Frontal cortex (tissue), 4 donors: ENCODE data around the gene STUB1. TPM values are rescaled to one million over a fixed set of nuclear protein-coding genes. Genes with fewer than 3 reads are reported as not detected.

Experiments used
- DNase-seq, 2 donors: peaks; one replicate each; pipeline ENCODE4 v3.0.0; 2012; ENCODE audit warnings: low spot score in 2 of 2
- FAIRE-seq: peaks from 2 replicates; lab custom pipeline; 2012; peaks lifted over from hg19 to GRCh38; lab: Jason Lieb, UNC
- total RNA-seq: library from RNA; depleted of rRNA; stranded (reverse); fragments of >200 nt; gene quantifications from one replicate; pipeline ENCODE4 v1.2.3, GENCODE V29; 2014
- donor health status: control.
- donor health status: control.
- donor health status: control.

STUB1 gene
- total RNA-seq, 1 donor from 2014 or later = 77.5 TPM

GRCh38 chr16:642189-643049, 37.8 kb upstream of the STUB1 start:
- no peak for FAIRE-seq
- DNase-seq = peak; percentile 74 to 75

- FAIRE-seq (no peak), DNase-seq (no peak)
Measured at GRCh38 chr16:643050-643368, 37.2 kb upstream of the STUB1 start.

- DNase-seq (no peak), FAIRE-seq (no peak)
Measured at GRCh38 chr16:644556-644955, 35.7 kb upstream of the STUB1 start.

GRCh38 chr16:645852-646678, 34.1 kb upstream of the STUB1 start:
- FAIRE-seq (no peak), DNase-seq (no peak)

- DNase-seq (no peak), FAIRE-seq (no peak)
Measured at GRCh38 chr16:646679-647172, 33.5 kb upstream of the STUB1 start.

GRCh38 chr16:647173-647902, 32.9 kb upstream of the STUB1 start:
- DNase-seq (no peak), FAIRE-seq (no peak)

GRCh38 chr16:648071-648780, 32.0 kb upstream of the STUB1 start:
- FAIRE-seq (no peak), DNase-seq (peak in 1 of 2 donors; percentile 55)

GRCh38 chr16:648781-649589, 31.2 kb upstream of the STUB1 start, which contains the start of gene WDR90:
WDR90 (plus strand) TSS chr16:649365; CDS start chr16:649417, 52 bp downstream.
- FAIRE-seq (no peak), DNase-seq (peak; percentile 100)

- no peak for FAIRE-seq
- DNase-seq = peak in 1 of 2 donors; percentile 63
Measured at GRCh38 chr16:649631-650030, 30.6 kb upstream of the STUB1 start.

- DNase-seq (no peak), FAIRE-seq (no peak)
Measured at GRCh38 chr16:651844-652243, 28.4 kb upstream of the STUB1 start.

GRCh38 chr16:652454-653305, 27.5 kb upstream of the STUB1 start:
- no peak for DNase-seq
- no peak for FAIRE-seq

GRCh38 chr16:654034-654433, 26.2 kb upstream of the STUB1 start:
- DNase-seq (no peak), FAIRE-seq (no peak)

- DNase-seq (no peak), FAIRE-seq (no peak)
Measured at GRCh38 chr16:657487-657886, 22.7 kb upstream of the STUB1 start.

- no peak for FAIRE-seq
- DNase-seq = no peak
Measured at GRCh38 chr16:658679-659571, 21.3 kb upstream of the STUB1 start.

GRCh38 chr16:659618-660017, 20.6 kb upstream of the STUB1 start:
- no peak for FAIRE-seq
- DNase-seq = no peak

GRCh38 chr16:660132-660458, 20.1 kb upstream of the STUB1 start:
- DNase-seq (no peak), FAIRE-seq (no peak)
